NCI-H2107 (cell line): ENCODE data around the gene DTD1.

ENCODE experiments used
- DNase-seq: peaks from one replicate; lab custom pipeline; 2025; lab: John Stamatoyannopoulos, UW

DTD1 gene

GRCh38 chr20:18587665-18588573 lies at the start of gene DTD1:
Gene DTD1, plus strand, starts transcription at chr20:18588054. Its CDS starts 19 bp downstream, at chr20:18588073.
- peak; percentile 61 for DNase-seq

- DNase-seq, result no peak
These were observed 46.1 kb upstream of the DTD1 start for GRCh38 chr20:18541741-18542140.

GRCh38 chr20:18543216-18543615 lies 44.6 kb upstream of the DTD1 start:
- no peak for DNase-seq

- DNase-seq, result no peak
These were observed 43.9 kb upstream of the DTD1 start for GRCh38 chr20:18543932-18544331.

- DNase-seq, result no peak
These were observed 42.3 kb upstream of the DTD1 start for GRCh38 chr20:18545566-18545965.

- DNase-seq, result no peak
These were observed 39.4 kb upstream of the DTD1 start for GRCh38 chr20:18548465-18548864.

- no peak for DNase-seq
These were observed 34.1 kb upstream of the DTD1 start for GRCh38 chr20:18553746-18554145.

GRCh38 chr20:18566892-18567738 lies 20.7 kb upstream of the DTD1 start, which contains the start of gene SMIM26:
Gene SMIM26, plus strand, starts transcription at chr20:18567432. Its CDS starts 47 bp downstream, at chr20:18567479.
- peak; percentile 61 for DNase-seq

- no peak for DNase-seq
These were observed 20.1 kb upstream of the DTD1 start for GRCh38 chr20:18567739-18568091.

- DNase-seq, result no peak
These were observed 16.8 kb upstream of the DTD1 start for GRCh38 chr20:18571009-18571408.

GRCh38 chr20:18571578-18571977 lies 16.3 kb upstream of the DTD1 start:
- DNase-seq, result no peak

- no peak for DNase-seq
These were observed 9.9 kb upstream of the DTD1 start for GRCh38 chr20:18577942-18578341.

GRCh38 chr20:18578581-18578980 lies 9.3 kb upstream of the DTD1 start:
- no peak for DNase-seq

GRCh38 chr20:18580012-18580411 lies 7.8 kb upstream of the DTD1 start:
- DNase-seq, result no peak

- DNase-seq, result no peak
These were observed 2.7 kb upstream of the DTD1 start for GRCh38 chr20:18585134-18585533.

- DNase-seq, result no peak
These were observed 700 bp downstream of the DTD1 start for GRCh38 chr20:18588574-18588933.

- DNase-seq, result no peak
These were observed 2.3 kb downstream of the DTD1 start for GRCh38 chr20:18589941-18590674.

- DNase-seq, result no peak
These were observed 8.4 kb downstream of the DTD1 start for GRCh38 chr20:18596270-18596669.

- no peak for DNase-seq
These were observed 21.9 kb downstream of the DTD1 start for GRCh38 chr20:18609741-18610140.

- peak; percentile 34 for DNase-seq
These were observed 23.6 kb downstream of the DTD1 start for GRCh38 chr20:18611492-18611891.

GRCh38 chr20:18613553-18613952 lies 25.7 kb downstream of the DTD1 start:
- no peak for DNase-seq

GRCh38 chr20:18614244-18614643 lies 26.4 kb downstream of the DTD1 start:
- DNase-seq, result no peak
